ENCODE data around the gene EYS.
A peak's percentile ranks its signal among the peaks of the same experiment; 100 is the strongest.
"Not testable (repeated sequence)": the region's sequence is repeated elsewhere in the genome, so short reads cannot be mapped to it uniquely, and the experiment has no call there.

EYS gene

DNA sequence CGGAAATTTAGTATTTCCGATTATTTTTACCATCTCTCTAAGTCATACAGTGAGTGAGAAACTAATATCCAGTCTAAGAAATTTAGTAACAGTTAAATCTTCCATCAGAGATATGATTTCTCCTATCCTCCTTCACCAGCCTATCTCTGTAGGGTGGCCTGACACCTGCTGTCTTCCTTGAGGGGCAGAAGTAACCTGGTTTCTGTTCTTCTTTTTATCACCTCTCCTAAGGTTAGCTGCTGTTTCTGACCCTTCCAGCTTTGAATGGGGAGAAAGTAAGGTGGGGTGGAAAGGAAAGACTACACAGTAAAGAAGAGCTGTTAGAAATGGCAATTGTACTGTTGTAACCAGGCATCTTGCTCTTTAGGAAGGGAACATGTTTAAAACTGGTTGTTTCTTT lies 1623.8 kb downstream of the EYS start:
- no peak for DNase-seq

DNA sequence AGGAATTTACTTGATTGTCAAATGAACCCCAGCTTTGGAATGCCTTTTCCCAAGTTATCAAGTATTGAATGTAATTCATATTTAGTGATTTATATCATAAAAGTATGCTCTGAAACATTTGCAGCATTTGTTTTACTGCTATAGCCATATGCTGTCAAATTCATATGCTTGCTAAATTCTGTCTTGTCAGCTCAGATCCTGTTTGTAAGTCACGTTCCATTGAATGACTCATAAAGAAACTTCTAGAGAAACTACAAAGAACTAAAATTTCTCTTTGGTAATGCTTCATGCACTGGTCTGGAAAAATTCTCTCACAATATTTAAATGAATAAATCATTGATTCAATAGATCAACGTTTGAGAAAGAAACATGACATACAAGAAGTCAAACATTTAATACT lies 1625.6 kb downstream of the EYS start:
- peak; percentile 0 for DNase-seq

DNA sequence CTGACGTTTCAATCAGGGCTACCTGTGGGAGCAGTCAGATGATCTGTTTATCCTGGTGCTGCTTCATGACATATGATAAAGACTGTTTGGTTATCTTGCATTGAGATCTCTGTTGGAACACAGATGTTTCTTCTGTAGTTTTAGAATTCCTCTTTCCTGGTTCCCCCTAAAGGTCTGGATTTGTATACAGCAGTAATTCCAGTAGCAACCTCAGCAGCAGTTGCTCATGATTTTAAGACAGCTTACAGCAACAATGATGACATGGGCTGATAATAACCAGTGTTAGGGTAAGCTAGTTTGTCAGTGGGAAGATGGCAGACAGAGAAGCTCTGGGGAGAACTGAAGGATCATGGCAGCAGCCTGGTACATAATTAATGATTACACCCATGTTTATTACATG lies 1632.0 kb downstream of the EYS start:
- no peak for DNase-seq

DNA sequence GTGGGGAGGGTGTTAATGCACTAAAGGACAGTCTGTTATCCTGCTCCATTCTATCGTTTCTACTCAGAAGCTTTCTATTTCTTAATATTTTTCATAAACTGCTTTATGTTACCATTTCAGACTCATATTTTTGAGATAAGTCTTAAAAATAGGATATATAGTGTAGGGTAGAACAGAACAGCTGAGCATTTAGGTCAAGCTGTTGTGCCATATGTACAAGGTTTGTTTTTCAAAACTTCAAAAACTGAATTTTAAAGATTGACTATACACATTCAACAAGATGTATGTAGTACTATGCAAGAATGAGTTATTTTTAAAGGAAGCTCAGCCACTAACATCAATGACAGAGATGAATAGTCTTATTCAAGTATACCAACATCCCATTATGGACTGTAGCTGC lies 1634.3 kb downstream of the EYS start:
- no peak for DNase-seq

DNA sequence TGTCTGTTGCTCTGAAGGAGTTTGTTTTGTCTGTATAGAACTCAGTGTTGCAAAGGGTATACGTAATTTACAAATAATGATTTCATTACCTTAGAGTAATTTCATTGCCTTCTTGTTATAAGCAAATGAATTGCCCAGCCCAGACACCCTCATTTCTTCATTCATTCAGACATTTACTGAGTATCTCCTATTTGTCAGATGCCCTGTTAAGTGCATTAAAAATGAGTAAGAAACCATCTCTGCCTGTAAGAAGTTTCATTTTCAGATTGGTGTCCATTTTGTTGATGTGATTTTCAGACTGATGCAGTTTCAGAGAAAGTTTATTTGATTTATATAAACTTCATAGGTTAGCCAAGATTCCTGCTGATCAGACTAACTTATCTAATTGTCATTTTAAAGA lies 1642.1 kb downstream of the EYS start:
- DNase-seq = no peak

DNA sequence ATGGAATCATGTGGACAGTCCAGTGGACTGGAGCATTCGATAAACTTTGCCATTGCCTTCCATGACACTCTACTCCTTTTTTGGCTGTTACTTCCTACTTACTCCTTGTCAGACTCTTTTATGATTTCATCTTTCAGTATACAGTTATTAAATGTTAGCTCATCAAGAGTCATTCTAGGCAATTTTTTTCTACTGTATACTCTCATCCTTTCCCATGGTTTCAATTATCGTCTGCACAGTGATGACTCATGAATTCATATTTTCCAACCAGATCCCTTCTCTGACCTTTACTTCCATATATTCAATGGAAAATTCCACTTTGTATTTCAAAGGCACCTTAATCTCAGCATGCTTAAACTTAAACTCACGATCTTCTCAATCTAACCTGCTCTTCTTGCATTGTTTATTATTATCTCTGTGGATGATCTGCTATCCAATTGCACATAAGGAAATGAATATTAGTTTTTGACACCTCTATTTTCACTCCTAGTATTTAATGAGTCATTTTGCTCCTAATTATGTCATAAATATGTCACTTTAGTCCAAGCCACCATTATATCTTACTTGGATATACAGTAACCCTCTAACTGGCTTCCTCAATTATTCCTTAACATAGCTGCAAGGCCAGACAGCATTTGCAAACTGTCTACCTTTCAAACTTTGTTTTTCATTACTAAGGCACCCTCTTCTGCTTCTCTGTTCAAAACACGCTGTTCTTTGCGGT lies 1643.9 kb downstream of the EYS start:
- no peak for DNase-seq

- DNase-seq = no peak
Measured at GRCh38 chr6:64054861-64055260, 1652.2 kb downstream of the EYS start.

GRCh38 chr6:64050590-64050989 lies 1656.4 kb downstream of the EYS start:
- no peak for DNase-seq

- no peak for DNase-seq
Measured at GRCh38 chr6:64049736-64050135, 1657.3 kb downstream of the EYS start.

- no peak for DNase-seq
Measured at GRCh38 chr6:64046746-64047208, 1660.2 kb downstream of the EYS start.

DNA sequence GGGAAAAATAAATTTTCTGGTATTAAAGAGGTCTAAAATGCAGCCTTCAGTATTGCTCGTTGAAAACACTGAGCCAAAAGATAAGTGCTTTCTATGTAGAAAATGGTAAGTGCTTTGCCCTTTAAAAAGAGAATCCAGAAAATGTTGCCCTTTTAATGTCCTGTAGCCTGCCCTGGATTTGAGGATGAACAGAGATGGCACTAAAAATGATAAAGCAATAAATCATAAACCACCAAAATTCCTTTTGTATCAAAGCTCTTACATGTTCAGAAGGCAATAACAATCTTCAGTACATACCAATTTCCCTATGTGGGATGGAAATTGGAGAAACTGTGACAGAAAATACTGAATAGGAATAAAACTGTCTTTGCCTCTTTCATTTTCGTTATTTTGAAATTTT lies 1665.7 kb downstream of the EYS start:
- DNase-seq = no peak

DNA sequence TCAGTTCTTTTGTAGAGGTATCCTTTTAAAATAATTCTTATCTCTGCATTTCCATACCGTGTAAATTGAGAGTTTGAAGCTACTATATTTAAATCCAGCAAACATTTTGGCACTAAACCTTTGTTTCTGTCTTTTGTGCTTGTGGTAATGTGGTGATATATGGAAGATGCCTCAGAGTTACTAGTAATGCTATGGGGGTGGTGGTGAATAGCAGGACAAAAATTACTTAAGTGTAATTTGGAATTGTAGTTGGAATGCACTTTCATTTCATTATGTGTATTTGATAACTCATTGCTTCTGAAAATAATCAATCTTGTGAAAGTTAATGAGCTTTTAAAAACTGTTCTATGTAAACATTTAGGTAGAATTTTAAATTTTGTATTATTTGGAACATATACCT lies 1666.9 kb downstream of the EYS start:
- DNase-seq = no peak

DNA sequence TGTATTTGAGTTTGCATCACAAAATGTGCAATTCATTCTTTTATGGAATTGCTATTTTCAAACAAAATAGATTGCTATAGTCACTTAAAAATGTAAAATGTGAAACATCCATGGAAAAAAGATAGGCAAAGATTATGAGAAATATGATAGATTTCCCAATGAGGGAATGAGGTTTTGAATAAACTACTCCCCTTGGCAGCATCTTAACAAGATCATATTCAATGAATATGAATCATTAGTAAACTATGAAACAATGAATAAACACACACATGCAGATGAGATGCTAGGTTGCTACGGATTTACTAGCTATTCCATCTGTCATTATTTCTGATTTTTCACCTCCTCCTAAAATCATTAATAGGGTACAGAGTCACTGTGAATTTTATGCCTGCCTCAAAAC lies 1669.6 kb downstream of the EYS start:
- no peak for DNase-seq

GRCh38 chr6:64034910-64035655 lies 1671.9 kb downstream of the EYS start:
- DNase-seq = no peak

DNA sequence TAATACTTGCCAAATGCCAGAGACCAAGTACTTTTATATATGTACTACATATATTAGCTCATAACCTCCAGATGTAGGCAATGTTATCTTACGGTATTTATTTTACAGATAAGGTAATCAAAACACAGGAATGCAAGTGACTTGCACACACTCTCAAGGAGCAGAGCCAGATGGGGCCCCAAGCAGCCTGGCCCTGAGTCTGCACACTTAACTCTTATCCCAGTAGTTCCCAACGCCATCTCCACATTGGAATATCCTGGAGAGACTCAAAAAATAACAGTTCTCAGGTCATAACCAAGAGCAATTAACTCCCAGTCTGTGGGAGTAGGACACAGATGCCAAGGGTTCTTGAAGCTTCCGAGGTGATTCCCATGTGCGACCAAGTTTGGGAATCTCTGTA lies 1672.7 kb downstream of the EYS start:
- no peak for DNase-seq

GRCh38 chr6:64030950-64031618 lies 1675.9 kb downstream of the EYS start:
- DNase-seq = not testable (repeated sequence)

DNA sequence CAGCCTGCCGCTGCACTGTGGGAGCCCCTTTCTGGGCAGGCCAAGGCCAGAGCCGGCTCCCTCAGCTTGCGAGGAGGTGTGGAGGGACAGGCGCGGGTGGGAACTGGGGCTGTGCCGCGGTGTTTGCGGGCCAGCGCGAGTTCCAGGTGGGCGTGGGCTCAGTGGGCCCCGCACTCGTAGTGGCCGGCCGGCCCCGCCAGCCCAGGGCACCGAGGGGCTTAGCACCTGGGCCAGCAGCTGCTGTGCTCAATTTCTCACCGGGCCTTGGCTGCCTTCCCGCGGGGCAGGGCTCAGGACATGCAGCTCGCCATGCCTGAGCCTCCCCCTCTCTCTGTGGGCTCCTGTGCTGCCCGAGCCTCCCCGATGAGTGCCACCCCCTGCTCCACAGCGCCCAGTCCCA lies 1683.3 kb downstream of the EYS start:
- DNase-seq = no peak

GRCh38 chr6:64014595-64014994 lies 1692.4 kb downstream of the EYS start:
- DNase-seq = no peak

DNA sequence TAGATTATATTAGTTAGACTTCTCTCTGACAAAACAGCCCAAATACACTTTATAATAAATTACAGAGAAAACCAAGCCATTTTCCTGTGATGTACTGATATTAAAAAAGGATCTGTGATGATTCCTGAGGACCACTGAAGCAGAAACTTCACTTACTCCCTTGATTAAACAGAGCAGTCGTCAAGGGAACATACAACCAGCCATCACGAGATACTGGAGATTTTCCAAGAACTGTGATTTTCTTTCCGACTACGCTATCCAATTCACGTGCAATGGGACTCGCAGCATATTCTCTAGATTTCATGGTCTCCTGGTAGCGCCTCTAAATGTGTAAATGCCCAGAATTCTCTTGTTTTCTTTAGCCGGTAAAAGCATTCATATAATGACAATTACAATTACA lies 1694.0 kb downstream of the EYS start:
- DNase-seq = no peak

DNA sequence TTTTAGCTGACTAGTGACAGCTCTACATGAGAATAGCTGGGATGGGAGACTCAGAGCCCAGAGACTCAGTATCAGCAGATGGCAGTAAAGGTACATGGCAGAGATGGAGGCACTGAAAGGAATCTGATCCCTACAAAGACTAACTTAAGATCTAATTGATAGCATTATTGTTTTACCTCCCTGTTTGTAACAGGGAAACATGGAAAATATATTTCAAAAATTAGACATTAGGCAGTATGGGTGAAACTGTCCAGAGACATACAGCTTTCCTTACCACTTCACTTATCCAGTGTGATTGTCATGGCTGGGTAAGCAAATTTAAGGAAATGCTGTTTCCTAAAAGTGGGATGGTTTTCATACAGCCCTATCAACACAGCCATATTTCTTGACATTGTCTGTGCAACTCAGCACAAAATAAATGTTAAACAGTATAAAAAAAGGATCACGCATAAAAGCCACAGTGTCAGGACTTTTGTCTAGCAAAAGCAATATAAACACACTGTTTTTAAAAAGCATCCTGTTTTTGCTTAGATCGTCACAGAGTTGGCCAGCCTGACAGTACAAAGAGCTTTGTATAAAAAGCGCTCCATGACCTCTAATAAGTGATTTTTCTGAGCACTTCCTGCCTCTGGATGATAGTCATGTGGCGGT lies 1694.5 kb downstream of the EYS start:
- DNase-seq = no peak

DNA sequence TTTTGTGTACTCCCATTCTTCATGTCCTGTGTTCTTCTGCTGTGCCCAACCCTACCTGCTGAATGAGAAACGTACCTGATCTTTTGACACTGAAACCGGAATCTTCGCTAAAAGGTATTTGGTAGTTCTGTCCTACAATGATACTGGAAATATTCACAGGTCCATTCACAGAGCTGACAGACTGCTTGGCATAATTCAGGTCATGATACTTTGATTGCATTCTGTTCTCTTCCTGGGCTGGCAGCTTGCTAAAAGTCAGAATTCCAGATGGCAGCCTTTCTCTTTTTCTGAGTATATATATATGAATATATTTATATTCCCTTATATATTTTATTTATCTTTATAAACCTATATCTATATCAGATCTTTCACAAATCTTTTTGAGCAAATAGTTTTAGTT lies 1696.4 kb downstream of the EYS start:
- DNase-seq = no peak

- DNase-seq = no peak
Measured at GRCh38 chr6:64010010-64010409, 1697.0 kb downstream of the EYS start.

DNA sequence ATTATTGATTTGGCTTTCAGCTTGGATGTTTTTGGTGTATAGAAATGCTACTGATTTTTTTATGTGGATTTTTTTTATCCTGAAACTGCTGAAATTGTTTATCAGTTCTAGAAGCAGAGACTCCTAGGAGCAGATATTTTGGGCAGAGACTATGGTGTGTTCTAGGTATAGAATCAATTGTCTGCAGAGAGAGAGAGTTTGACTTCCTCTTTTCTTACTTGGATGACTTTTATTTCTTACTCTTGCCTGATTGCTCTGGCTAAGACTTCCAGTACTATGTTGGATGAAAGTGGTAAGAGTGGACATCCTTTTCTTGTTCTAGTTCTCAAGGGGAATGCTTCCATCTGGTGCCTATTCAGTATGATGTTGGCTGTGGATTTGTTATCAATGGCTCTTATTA lies 1700.8 kb downstream of the EYS start:
- no peak for DNase-seq

All from activated CD4-positive, alpha-beta T cell treated with anti-CD3 and anti-CD28 coated beads, Interleukin-10, Interleukin-2, amounts not matched to agents 100 ng/mL and 50 ng/mL, durations not matched to agents 16 hours and 8 hours (primary cell).